ENCODE data around the gene SPEF2.

SPEF2 gene

DNA sequence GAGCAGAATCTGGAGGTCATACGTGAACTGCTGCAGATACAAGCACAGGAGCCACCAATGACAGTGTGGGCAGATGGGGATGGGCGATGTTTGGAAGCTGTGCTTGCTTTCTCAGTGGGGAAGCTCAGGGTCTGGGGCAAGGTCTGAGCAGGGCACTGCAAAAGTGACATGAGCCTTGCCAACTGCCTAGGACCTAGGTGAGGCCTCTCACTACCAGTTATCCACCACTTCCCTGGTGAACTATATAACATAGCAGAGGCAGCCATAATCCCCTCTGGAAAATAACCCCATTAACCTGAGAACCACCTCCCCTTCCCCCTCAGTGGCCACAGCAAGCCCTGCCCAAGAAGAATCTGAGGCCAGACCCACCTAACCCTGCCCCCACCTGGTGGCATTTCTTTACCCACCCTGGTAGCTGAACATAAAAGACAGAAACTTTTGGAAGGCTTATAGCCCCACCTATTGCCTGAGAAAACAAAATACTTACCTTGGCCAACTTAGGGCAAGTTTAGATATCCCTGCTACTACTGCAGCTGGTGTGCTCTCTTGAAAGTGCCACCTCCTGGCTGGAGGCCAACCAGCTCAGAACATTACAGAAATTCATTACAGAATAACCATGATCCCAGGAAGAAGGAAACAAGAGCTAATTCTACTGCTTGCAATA, 18.8 kb upstream of the SPEF2 start:
- peak; percentile 35 for DNase-seq (ENCODE audit: low read depth)
- TF ChIP-seq, protein P1, sequence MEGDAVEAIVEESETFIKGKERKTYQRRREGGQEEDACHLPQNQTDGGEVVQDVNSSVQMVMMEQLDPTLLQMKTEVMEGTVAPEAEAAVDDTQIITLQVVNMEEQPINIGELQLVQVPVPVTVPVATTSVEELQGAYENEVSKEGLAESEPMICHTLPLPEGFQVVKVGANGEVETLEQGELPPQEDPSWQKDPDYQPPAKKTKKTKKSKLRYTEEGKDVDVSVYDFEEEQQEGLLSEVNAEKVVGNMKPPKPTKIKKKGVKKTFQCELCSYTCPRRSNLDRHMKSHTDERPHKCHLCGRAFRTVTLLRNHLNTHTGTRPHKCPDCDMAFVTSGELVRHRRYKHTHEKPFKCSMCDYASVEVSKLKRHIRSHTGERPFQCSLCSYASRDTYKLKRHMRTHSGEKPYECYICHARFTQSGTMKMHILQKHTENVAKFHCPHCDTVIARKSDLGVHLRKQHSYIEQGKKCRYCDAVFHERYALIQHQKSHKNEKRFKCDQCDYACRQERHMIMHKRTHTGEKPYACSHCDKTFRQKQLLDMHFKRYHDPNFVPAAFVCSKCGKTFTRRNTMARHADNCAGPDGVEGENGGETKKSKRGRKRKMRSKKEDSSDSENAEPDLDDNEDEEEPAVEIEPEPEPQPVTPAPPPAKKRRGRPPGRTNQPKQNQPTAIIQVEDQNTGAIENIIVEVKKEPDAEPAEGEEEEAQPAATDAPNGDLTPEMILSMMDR (IDR thresholded peaks at IDR 0.05; ENCODE audit: low read depth, low read length) = no peak
- TF ChIP-seq, protein P2, sequence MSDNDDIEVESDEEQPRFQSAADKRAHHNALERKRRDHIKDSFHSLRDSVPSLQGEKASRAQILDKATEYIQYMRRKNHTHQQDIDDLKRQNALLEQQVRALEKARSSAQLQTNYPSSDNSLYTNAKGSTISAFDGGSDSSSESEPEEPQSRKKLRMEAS (IDR thresholded peaks at IDR 0.05; ENCODE audit: low read depth, low read length) = no peak
- no peak for TF ChIP-seq MYC (IDR thresholded peaks at IDR 0.05; ENCODE audit: low read depth, low read length)
- no peak for TF ChIP-seq POLR2A (IDR thresholded peaks at IDR 0.05; ENCODE audit: extremely low read depth, insufficient read length)
- H3K4me3 ChIP-seq (ENCODE audit: low read depth, low read length) = no peak overlapping the region

DNA sequence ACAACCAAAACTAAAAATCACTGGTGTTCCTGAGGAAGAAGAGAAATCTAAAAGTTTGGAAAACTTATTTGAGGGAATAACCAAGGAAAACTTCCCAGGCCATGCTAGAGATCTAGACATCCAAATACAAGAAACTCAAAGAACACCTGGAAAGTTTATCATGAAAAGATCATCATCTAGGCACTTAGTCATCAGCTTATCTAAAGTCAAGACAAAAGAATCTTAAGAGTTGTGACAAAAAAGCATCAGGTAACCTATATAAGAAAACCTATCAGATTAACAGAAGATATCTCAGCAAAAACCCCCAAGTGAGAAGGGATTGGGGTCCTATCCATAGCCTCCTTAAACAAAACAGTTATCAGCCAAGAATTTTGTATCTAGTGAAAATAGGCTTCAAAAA, 17.1 kb upstream of the SPEF2 start:
- TF ChIP-seq, protein P2 (IDR thresholded peaks at IDR 0.05; ENCODE audit: low read depth, low read length) = no peak
- TF ChIP-seq, protein P1 (IDR thresholded peaks at IDR 0.05; ENCODE audit: low read depth, low read length) = no peak
- TF ChIP-seq POLR2A (IDR thresholded peaks at IDR 0.05; ENCODE audit: extremely low read depth, insufficient read length) = no peak
- TF ChIP-seq MYC (IDR thresholded peaks at IDR 0.05; ENCODE audit: low read depth, low read length) = no peak
- H3K4me3 ChIP-seq (ENCODE audit: low read depth, low read length) = no peak overlapping the region
- no peak for DNase-seq (ENCODE audit: low read depth)

DNA sequence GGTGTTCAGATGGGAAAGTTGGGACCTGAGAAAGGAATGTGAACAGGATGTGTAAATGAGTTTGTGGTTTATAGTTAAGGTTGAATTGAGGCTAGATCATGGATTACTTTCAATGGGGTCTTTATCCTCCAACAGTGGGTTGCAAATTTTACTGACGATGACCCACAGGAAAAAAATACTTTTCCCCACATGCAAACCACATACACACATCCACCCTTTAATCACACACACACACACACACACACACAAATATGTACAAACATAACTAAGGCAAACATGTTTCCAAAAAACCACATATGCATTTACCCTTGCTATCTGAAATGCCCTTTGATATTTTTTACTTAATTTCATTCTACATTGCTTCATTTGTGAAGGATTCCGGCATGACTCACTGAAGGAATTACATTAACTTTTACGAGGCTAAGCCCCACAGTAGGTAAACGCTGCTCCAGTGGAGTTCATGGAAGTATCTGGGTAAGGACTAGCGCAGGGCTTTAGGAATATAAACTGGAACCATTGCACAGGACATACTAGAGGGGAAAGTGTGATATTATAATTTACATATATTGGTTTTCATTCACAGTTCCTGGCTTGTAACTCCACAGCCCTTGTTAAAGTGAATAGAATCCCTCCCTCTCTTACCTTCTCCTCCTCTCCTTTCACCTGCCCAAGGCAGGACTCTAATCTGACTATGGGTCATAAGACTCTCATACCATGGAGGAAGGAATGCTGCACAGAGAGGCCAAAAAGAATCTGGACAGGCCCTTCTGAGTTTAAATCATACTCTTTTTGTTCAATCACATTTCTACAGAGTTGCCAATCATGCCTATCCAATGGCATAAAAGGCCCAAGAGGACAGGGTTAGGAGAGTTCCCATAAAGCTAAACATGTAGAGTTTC, 8.5 kb upstream of the SPEF2 start:
- TF ChIP-seq, protein P1 (IDR thresholded peaks at IDR 0.05; ENCODE audit: low read depth, low read length) = no peak
- TF ChIP-seq MYC (IDR thresholded peaks at IDR 0.05; ENCODE audit: low read depth, low read length) (no peak), POLR2A (IDR thresholded peaks at IDR 0.05; ENCODE audit: extremely low read depth, insufficient read length) (no peak)
- TF ChIP-seq, protein P2 (IDR thresholded peaks at IDR 0.05; ENCODE audit: low read depth, low read length) = no peak
- no peak for DNase-seq (ENCODE audit: low read depth)
- H3K4me3 ChIP-seq (ENCODE audit: low read depth, low read length) = no peak overlapping the region

DNA sequence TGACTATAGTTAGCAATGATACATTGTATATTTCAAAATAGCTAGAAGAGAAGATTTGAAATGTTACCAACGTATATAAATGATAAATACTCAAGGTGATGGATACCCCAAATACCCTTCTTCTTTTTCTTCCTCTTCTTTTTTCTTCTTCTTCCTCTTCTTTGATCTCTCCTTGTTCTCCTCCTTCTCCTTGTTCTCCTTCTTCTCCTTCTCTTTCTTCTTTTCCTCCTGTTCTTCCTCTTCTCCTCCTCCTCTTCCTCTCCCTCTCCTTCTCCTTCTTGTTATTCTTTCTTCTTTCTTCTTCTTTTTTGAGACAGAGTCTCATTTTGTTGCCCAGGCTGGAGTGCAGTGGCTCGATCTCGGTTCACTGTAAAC, 616 bp upstream of the SPEF2 start:
- no peak for DNase-seq (ENCODE audit: low read depth)
- TF ChIP-seq, protein P2 (IDR thresholded peaks at IDR 0.05; ENCODE audit: low read depth, low read length) = no peak
- TF ChIP-seq, protein P1 (IDR thresholded peaks at IDR 0.05; ENCODE audit: low read depth, low read length) = no peak
- H3K4me3 ChIP-seq (ENCODE audit: low read depth, low read length) = no peak overlapping the region

DNA sequence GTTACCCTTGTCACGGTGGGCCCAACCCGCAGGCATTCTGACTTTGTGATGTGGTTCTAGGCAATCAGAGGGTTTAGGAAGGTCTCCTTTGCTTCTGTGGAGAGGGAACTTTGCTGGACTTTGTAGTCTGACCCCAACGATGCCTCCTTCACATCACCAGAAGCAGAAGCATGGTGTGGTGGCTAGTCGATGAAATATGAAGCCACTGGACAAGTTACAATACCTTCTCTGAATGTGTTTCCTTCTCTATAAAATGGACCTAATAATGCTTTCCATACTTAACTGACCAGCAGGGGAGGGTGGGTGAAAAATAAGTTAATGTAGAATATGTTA, 607 bp downstream of the SPEF2 start:
- TF ChIP-seq, protein P2 (IDR thresholded peaks at IDR 0.05; ENCODE audit: low read depth, low read length) = no peak
- TF ChIP-seq, protein P1 (IDR thresholded peaks at IDR 0.05; ENCODE audit: low read depth, low read length) = no peak
- TF ChIP-seq POLR2A (IDR thresholded peaks at IDR 0.05; ENCODE audit: extremely low read depth, insufficient read length) (no peak), MYC (IDR thresholded peaks at IDR 0.05; ENCODE audit: low read depth, low read length) (no peak)
- no peak for DNase-seq (ENCODE audit: low read depth)
- no peak overlapping the region for H3K4me3 ChIP-seq (ENCODE audit: low read depth, low read length)

Measured in NB4 (cell line).